ENCODE results near the gene SNTB2. TPM values are rescaled to one million over a fixed set of nuclear protein-coding genes. Genes with fewer than 3 reads are reported as not detected.

Gene SNTB2
- total and polyA plus RNA-seq, 10 of the 15 experiments (the other 5 are each of a cell fraction or from before 2014, with no cell fraction given): 1.2 to 15.7 (median 5.0) TPM

DNA sequence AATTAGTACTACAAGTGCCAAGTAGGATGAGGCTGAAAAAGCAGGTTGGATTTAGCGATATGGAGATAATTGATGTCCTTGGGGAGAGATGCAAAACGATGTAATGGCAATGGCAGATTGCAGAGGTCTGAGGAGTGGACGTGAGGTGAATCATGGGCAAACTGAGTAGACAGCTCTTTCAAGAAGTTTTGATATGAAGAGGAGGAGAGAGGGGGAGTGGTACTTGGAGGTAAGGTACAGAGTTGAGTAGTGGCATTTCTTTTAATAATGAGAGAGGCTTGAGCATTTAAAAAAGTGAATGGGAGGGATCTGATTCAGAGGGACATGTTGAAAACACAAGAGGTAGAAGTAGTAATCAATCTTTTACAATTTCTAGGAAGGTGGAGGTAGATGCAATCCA lies 106.4 kb downstream of the SNTB2 start (continued):
- TF ChIP-seq, protein P1, sequence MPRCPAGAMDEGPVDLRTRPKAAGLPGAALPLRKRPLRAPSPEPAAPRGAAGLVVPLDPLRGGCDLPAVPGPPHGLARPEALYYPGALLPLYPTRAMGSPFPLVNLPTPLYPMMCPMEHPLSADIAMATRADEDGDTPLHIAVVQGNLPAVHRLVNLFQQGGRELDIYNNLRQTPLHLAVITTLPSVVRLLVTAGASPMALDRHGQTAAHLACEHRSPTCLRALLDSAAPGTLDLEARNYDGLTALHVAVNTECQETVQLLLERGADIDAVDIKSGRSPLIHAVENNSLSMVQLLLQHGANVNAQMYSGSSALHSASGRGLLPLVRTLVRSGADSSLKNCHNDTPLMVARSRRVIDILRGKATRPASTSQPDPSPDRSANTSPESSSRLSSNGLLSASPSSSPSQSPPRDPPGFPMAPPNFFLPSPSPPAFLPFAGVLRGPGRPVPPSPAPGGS (IDR thresholded peaks at IDR 0.05; ENCODE audit: borderline replicate concordance, insufficient read depth, low read depth, low read length, poor library complexity, severe bottlenecking): no peak
- TF ChIP-seq IKZF2 (IDR thresholded peaks at IDR 0.05) (no peak), IKZF1 (conservative IDR thresholded peaks at IDR 0.05) (no peak), ETV6 (conservative IDR thresholded peaks at IDR 0.05 in 1 of 2, IDR thresholded peaks at IDR 0.05 in 1 of 2; ENCODE audit: borderline replicate concordance in 1 of 2, low read depth in 1 of 2) (no peak), ATF7 (IDR thresholded peaks at IDR 0.05; ENCODE audit: low read depth) (no peak), GATAD2B (conservative IDR thresholded peaks at IDR 0.05; ENCODE audit: low read depth) (no peak), MTA3 (IDR thresholded peaks at IDR 0.05; ENCODE audit: borderline replicate concordance, low read length) (no peak), SMAD5 (IDR thresholded peaks at IDR 0.05; ENCODE audit: low read depth) (no peak), CREM (IDR thresholded peaks at IDR 0.05; ENCODE audit: low read depth) (no peak)
- TF ChIP-seq, protein P2, sequence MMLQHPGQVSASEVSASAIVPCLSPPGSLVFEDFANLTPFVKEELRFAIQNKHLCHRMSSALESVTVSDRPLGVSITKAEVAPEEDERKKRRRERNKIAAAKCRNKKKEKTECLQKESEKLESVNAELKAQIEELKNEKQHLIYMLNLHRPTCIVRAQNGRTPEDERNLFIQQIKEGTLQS (IDR thresholded peaks at IDR 0.05; ENCODE audit: borderline replicate concordance, extremely low read depth, low read depth, low read length): no peak

DNA sequence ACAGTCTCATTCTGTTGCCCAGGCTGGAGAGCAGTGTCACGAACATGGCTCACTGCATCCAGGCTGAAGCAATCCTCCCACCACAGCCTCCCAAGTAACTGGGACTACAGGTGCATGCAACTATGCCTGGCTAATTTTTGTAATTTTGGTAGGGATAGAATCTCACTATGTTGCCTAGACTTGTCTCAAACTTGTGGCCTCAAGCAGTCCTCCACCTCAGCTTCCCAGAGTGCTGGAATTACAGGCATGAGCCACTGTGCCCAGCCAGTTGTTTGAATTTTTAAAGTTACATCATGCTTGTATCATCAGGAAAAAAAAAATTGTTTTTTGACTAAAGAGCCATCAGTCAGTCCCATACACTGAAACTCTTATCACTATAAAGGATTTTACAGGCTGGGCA lies 107.1 kb downstream of the SNTB2 start:
- H2AFZ ChIP-seq (ENCODE audit: control insufficient read depth, low read depth, low read length): no peak overlapping the region
- no peak for FAIRE-seq
- in situ Hi-C loops (cut with MboI): no loop called here
- TF ChIP-seq, protein P3, sequence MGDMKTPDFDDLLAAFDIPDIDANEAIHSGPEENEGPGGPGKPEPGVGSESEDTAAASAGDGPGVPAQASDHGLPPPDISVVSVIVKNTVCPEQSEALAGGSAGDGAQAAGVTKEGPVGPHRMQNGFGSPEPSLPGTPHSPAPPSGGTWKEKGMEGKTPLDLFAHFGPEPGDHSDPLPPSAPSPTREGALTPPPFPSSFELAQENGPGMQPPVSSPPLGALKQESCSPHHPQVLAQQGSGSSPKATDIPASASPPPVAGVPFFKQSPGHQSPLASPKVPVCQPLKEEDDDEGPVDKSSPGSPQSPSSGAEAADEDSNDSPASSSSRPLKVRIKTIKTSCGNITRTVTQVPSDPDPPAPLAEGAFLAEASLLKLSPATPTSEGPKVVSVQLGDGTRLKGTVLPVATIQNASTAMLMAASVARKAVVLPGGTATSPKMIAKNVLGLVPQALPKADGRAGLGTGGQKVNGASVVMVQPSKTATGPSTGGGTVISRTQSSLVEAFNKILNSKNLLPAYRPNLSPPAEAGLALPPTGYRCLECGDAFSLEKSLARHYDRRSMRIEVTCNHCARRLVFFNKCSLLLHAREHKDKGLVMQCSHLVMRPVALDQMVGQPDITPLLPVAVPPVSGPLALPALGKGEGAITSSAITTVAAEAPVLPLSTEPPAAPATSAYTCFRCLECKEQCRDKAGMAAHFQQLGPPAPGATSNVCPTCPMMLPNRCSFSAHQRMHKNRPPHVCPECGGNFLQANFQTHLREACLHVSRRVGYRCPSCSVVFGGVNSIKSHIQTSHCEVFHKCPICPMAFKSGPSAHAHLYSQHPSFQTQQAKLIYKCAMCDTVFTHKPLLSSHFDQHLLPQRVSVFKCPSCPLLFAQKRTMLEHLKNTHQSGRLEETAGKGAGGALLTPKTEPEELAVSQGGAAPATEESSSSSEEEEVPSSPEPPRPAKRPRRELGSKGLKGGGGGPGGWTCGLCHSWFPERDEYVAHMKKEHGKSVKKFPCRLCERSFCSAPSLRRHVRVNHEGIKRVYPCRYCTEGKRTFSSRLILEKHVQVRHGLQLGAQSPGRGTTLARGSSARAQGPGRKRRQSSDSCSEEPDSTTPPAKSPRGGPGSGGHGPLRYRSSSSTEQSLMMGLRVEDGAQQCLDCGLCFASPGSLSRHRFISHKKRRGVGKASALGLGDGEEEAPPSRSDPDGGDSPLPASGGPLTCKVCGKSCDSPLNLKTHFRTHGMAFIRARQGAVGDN (IDR thresholded peaks at IDR 0.05): no peak
- TF ChIP-seq, protein P4, sequence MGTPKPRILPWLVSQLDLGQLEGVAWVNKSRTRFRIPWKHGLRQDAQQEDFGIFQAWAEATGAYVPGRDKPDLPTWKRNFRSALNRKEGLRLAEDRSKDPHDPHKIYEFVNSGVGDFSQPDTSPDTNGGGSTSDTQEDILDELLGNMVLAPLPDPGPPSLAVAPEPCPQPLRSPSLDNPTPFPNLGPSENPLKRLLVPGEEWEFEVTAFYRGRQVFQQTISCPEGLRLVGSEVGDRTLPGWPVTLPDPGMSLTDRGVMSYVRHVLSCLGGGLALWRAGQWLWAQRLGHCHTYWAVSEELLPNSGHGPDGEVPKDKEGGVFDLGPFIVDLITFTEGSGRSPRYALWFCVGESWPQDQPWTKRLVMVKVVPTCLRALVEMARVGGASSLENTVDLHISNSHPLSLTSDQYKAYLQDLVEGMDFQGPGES (IDR thresholded peaks at IDR 0.05): no peak
- TF ChIP-seq RB1 (IDR thresholded peaks at IDR 0.05; ENCODE audit: borderline replicate concordance): no peak

More for the DNA sequence above, 107.1 kb downstream of the SNTB2 start:
- ChIA-PET SMC1A (ENCODE audit: uncharacterized antibody, unreplicated experiment) (no interaction called here), POLR2A (interaction anchor here (0.6 kb wide), 1 partner anchor 679 kb away, joined by 4 read pairs; no protein-coding TSS in a partner anchor), RAD21 (ENCODE audit: unreplicated experiment) (no interaction called here), CTCF (interaction anchor here (1.6 kb wide), 1 partner anchor 144 kb away, joined by 4 read pairs; no protein-coding TSS in a partner anchor)
- Histone ChIP-seq H3K79me2 (ENCODE audit: control insufficient read depth, insufficient read depth, low read length) (no peaks in the 10 kb centered on the region), H3K4me3 (no peak overlapping the region), H3K36me3 (ENCODE audit: control insufficient read depth in 2 of 2, insufficient read depth in 2 of 2, low read length in 1 of 2) (peaks cover 0 to 3% of the 10 kb centered on the region in 2 experiments; a peak in 1 of 4 replicates), H3K27ac (ENCODE audit: control insufficient read depth, insufficient read depth) (no peak overlapping the region), H3K4me1 (ENCODE audit: control insufficient read depth, insufficient read depth, low read length) (no peaks in the 10 kb centered on the region), H3K4me2 (ENCODE audit: control insufficient read depth, insufficient read depth) (no peak overlapping the region), H3K9me3 (replicated peaks; ENCODE audit: control insufficient read depth, insufficient read depth, low read length) (no peaks in the 10 kb centered on the region), H4K20me1 (ENCODE audit: control insufficient read depth, insufficient read depth) (no peaks in the 10 kb centered on the region), H3K27me3 (replicated peaks in 1 of 2; ENCODE audit: control insufficient read depth in 2 of 2, insufficient read depth in 2 of 2, low read length in 1 of 2) (no peaks in the 10 kb centered on the region), H3K9ac (ENCODE audit: control insufficient read depth, insufficient read depth, low read length) (no peak overlapping the region)
- DNase-seq (ENCODE audit: low read depth, low spot score) (no peak), ATAC-seq (no peak)
- 95% methylated on average over 1 of the region's 1 CpG for whole genome bisulfite sequencing (ENCODE audit: insufficient coverage, insufficient replicate concordance, low lambda C conversion rate, missing lambda C conversion rate)
- BruUV-seq (replicated peaks): no TSS peak
- intact Hi-C loops (cut with micrococcal nuclease; ENCODE audit: unreplicated experiment): no loop called here
